ENCODE measurements around the gene CYB5RL.

GRCh38 chr1:54200519-54200997, 728 bp upstream of the CYB5RL start:
- no peak for TF ChIP-seq USF1 (CRISPR knock-in tag; IDR thresholded peaks at IDR 0.05)
- TF ChIP-seq CTCF (IDR thresholded peaks at IDR 0.05): no peak
- no peak for TF ChIP-seq ZSCAN18 (CRISPR knock-in tag; IDR thresholded peaks at IDR 0.05)
- no peak for TF ChIP-seq ZNF263 (CRISPR knock-in tag; IDR thresholded peaks at IDR 0.05; ENCODE audit: low read depth)
- no peak for TF ChIP-seq ZNF138 (CRISPR knock-in tag; conservative IDR thresholded peaks at IDR 0.05)
- TF ChIP-seq E2F4 (CRISPR knock-in tag; IDR thresholded peaks at IDR 0.05; ENCODE audit: borderline replicate concordance, low read depth): no peak
- no peak for TF ChIP-seq ZBTB43 (CRISPR knock-in tag; IDR thresholded peaks at IDR 0.05)
- no peak for TF ChIP-seq USF2 (CRISPR knock-in tag; IDR thresholded peaks at IDR 0.05)
- no peak for TF ChIP-seq ZNF232 (CRISPR knock-in tag; IDR thresholded peaks at IDR 0.05)
- no peak for TF ChIP-seq SMAD3 (CRISPR knock-in tag; IDR thresholded peaks at IDR 0.05; ENCODE audit: borderline replicate concordance)
- TF ChIP-seq ZNF219 (CRISPR knock-in tag; IDR thresholded peaks at IDR 0.05; ENCODE audit: borderline replicate concordance): no peak

Measured in WTC11 (cell line).